Ecto neural progenitor cell (in vitro differentiated cells): ENCODE results near the gene ADGRV1.
"Not testable (repeated sequence)": the region's sequence is repeated elsewhere in the genome, so short reads cannot be mapped to it uniquely, and the experiment has no call there.

Source experiments
- DNase-seq: peaks from one replicate; pipeline ENCODE4 v3.0.0-alpha.2; 2018; ENCODE audit warnings: low spot score

ADGRV1 gene

GRCh38 chr5:91026466-91026865, 467.9 kb downstream of the ADGRV1 start:
- DNase-seq, result no peak

- DNase-seq, result no peak
These were observed 469.0 kb downstream of the ADGRV1 start for GRCh38 chr5:91027405-91028139.

GRCh38 chr5:91028499-91028956, 469.9 kb downstream of the ADGRV1 start:
- no peak for DNase-seq

- DNase-seq, result no peak
These were observed 472.2 kb downstream of the ADGRV1 start for GRCh38 chr5:91030521-91031401.

GRCh38 chr5:91031402-91031752, 472.8 kb downstream of the ADGRV1 start:
- no peak for DNase-seq

- DNase-seq, result no peak
These were observed 473.5 kb downstream of the ADGRV1 start for GRCh38 chr5:91032125-91032524.

GRCh38 chr5:91033370-91033769, 474.8 kb downstream of the ADGRV1 start:
- no peak for DNase-seq

- no peak for DNase-seq
These were observed 479.7 kb downstream of the ADGRV1 start for GRCh38 chr5:91038180-91038808.

GRCh38 chr5:91041132-91041531, 482.5 kb downstream of the ADGRV1 start:
- not testable (repeated sequence) for DNase-seq

GRCh38 chr5:91042247-91042935, 483.8 kb downstream of the ADGRV1 start:
- DNase-seq, result no peak

- DNase-seq, result no peak
These were observed 484.3 kb downstream of the ADGRV1 start for GRCh38 chr5:91042936-91043255.

- no peak for DNase-seq
These were observed 489.5 kb downstream of the ADGRV1 start for GRCh38 chr5:91048073-91048472.

GRCh38 chr5:91049112-91049511, 490.5 kb downstream of the ADGRV1 start:
- no peak for DNase-seq

- no peak for DNase-seq
These were observed 491.2 kb downstream of the ADGRV1 start for GRCh38 chr5:91049800-91050199.

GRCh38 chr5:91052411-91052810, 493.8 kb downstream of the ADGRV1 start:
- DNase-seq, result not testable (repeated sequence)

GRCh38 chr5:91052977-91053740, 494.6 kb downstream of the ADGRV1 start:
- DNase-seq, result no peak

GRCh38 chr5:91053741-91054025, 495.1 kb downstream of the ADGRV1 start:
- no peak for DNase-seq

GRCh38 chr5:91058155-91058554, 499.6 kb downstream of the ADGRV1 start:
- no peak for DNase-seq

- no peak for DNase-seq
These were observed 500.0 kb downstream of the ADGRV1 start for GRCh38 chr5:91058575-91058974.

GRCh38 chr5:91059409-91059808, 500.8 kb downstream of the ADGRV1 start:
- DNase-seq, result no peak

GRCh38 chr5:91061094-91061493, 502.5 kb downstream of the ADGRV1 start:
- no peak for DNase-seq
